GM10847 (cell line): Measurements from ENCODE around the gene NVL.

ENCODE experiments used
- POLR2A ChIP-seq: IDR thresholded peaks from 2 replicates; pipeline ENCODE4 v1.6.1; 2011; ENCODE audit not compliant: insufficient read length; ENCODE audit errors: extremely low read depth

Gene NVL

GRCh38 chr1:224329842-224330753 lies at the start of gene NVL:
TSS of gene NVL (minus strand) at chr1:224330172. CDS start at chr1:224330127, 45 bp downstream.
- peak; percentile 38 for TF ChIP-seq POLR2A

- TF ChIP-seq POLR2A: no peak
These were observed 49.1 kb upstream of the NVL start for GRCh38 chr1:224378855-224379631.

GRCh38 chr1:224377676-224378006 lies 47.7 kb upstream of the NVL start:
- TF ChIP-seq POLR2A: no peak

DNA sequence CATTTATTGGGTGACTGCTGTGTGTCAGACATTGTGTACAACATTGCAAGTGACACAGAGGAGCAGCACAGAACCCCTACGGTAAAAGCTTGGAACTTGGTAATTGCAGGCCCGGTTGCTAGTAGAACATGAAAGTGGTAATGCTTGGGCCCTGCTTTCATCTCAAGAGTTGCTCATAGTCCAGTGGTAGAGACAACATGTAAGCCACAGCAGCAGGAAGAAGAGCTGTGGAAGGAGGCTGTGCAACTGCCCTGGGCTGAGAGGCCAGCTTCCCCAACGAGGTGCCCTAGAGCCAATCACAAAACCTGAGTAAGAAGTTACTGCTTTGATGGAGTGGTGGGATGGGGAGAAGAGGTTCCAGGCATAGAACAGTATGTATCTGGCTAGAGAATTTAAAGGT lies 45.1 kb upstream of the NVL start:
- TF ChIP-seq POLR2A: no peak

- no peak for TF ChIP-seq POLR2A
These were observed 43.1 kb upstream of the NVL start for GRCh38 chr1:224373008-224373590.

DNA sequence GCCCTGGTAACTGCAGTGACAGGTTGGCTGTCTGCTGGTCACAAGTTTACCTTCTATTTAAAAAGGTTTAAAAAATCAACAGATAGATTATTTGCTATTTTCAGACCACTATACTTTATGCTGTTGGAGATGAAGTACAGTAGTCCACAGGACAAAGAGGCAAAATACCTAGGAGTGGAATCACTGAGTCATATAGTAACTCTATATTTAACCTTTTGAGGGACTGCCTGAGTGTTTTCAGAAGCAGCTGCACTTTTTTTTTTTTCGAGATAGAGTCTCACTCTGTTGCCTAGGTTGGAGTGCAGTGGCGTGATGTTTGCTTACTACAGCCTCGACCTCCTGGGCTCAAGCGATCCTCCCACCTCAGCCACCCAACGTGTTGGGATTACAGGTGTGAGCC lies 38.4 kb upstream of the NVL start:
- TF ChIP-seq POLR2A: no peak

GRCh38 chr1:224359207-224359606 lies 29.2 kb upstream of the NVL start:
- TF ChIP-seq POLR2A: no peak

- TF ChIP-seq POLR2A: no peak
These were observed 28.3 kb upstream of the NVL start for GRCh38 chr1:224358237-224358636.

DNA sequence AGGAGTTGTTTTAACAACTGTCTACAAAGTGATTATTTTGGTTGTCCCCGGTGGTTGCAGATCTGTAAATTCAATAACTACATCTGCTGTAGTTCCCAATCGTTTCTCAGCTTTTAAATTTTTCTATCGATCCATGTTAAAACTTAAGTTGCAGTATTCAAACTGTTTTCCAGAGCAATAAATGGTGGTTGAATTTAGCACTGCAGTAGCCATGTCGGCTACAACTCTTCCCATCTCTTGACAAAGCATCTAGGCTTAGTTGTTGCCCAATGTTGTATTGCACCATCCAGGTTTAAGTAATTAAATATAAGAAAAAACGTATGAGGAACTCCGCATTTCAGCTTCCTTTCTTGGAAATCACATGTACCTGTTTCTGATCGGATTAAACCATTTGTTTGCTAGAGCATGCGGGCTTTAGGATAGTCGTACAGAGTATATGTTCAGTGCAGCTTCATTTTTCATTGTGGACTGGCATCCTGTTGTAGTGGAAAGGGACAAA lies 27.7 kb upstream of the NVL start:
- TF ChIP-seq POLR2A: no peak

GRCh38 chr1:224356685-224357625 lies 27.0 kb upstream of the NVL start, which contains the start of gene CNIH4:
TSS of gene CNIH4 (plus strand) at chr1:224356879. CDS start at chr1:224356925, 46 bp downstream.
- TF ChIP-seq POLR2A: peak; percentile 78

- no peak for TF ChIP-seq POLR2A
These were observed 24.3 kb upstream of the NVL start for GRCh38 chr1:224353975-224354925.

DNA sequence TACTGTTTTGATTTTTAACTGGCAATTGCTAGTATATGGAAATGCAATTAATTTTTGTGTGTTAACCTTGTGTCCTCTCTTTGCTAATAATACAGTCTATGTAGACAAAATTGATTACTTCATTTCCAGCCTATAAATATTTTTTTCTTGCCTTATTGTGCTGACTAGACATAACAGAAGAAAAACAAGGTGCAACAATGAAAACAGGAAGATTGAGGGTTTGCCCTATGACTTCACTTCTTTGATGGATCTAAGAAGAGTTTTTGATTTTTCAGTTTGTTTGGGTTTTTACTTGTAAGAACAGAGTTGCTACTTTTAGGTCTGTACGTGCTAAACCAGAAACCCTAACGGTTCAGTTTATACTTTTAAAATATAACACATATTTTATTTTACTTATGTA lies 18.2 kb upstream of the NVL start:
- no peak for TF ChIP-seq POLR2A

GRCh38 chr1:224343679-224344078 lies 13.7 kb upstream of the NVL start:
- no peak for TF ChIP-seq POLR2A
